Kidney (tissue), 14 donors: ENCODE results near the gene XAF1. TPM values are rescaled to one million over a fixed set of nuclear protein-coding genes. Genes with fewer than 3 reads are reported as not detected.

Experiments used
- DNase-seq, 5 donors: peaks; one replicate each; pipeline ENCODE4 v3.0.0-alpha.2; 2013 to 2020
- FAIRE-seq: peaks from 2 replicates; lab custom pipeline; 2012; peaks lifted over from hg19 to GRCh38; lab: Jason Lieb, UNC
- H3K27ac ChIP-seq, 2 donors: one replicate each; pipeline ENCODE4 v1.7.0; 2013; ENCODE audit warnings: low read depth in 2 of 2, low read length in 2 of 2, inconsistent platforms in 1 of 2
- H3K27me3 ChIP-seq: one replicate; pipeline ENCODE4 v1.7.1; 2013; ENCODE audit warnings: low read length, inconsistent platforms; ENCODE audit not compliant: control insufficient read depth, insufficient read depth
- H3K36me3 ChIP-seq, 3 donors: one replicate each; pipeline versions ENCODE4 v1.7.0 to v1.7.1; 2013; ENCODE audit warnings: low read length in 3 of 3, control low read depth in 1 of 3, inconsistent platforms in 1 of 3; ENCODE audit not compliant: insufficient read depth in 3 of 3, control insufficient read depth in 2 of 3
- H3K4me1 ChIP-seq, 3 donors: one replicate each; pipeline versions ENCODE4 v1.7.0 to v1.7.1; 2013; ENCODE audit warnings: low read length in 3 of 3, inconsistent platforms in 1 of 3, low read depth in 1 of 3; ENCODE audit not compliant: control insufficient read depth in 2 of 3, insufficient read depth in 2 of 3
- H3K4me3 ChIP-seq, 3 donors: one replicate each; pipeline versions ENCODE4 v1.7.0 to v1.8.1; 2013; ENCODE audit warnings: low read length in 3 of 3, control low read depth in 1 of 3, inconsistent platforms in 1 of 3
- H3K9ac ChIP-seq, 3 donors: one replicate each; pipeline versions ENCODE4 v1.7.0 to v1.7.1; 2013; ENCODE audit warnings: low read length in 3 of 3, control low read depth in 1 of 3, inconsistent platforms in 1 of 3
- H3K9me3 ChIP-seq, 3 donors: one replicate each; pipeline versions ENCODE4 v1.7.0 to v1.7.1; 2013; ENCODE audit warnings: low read length in 3 of 3, control low read depth in 1 of 3, inconsistent platforms in 1 of 3; ENCODE audit not compliant: control insufficient read depth in 2 of 3, insufficient read depth in 1 of 3
- intact Hi-C: fragments of 100-400 bp; cut with DNase I; formaldehyde crosslinking; loops from one replicate; pipeline ENCODE4 v1.11.1; 2022
- polyA plus RNA-seq: library from polyadenylated mRNA; stranded (reverse); fragments of 350-450 nt; fragmentation: Illumina TruSeq; extraction: RNeasy Lipid Tissue Mini Kit (QIAGEN cat#74804); gene quantifications from one replicate; pipeline ENCODE4 v1.2.3, GENCODE V29; 2014; ENCODE audit warnings: low read depth, low replicate concordance; ENCODE audit not compliant: insufficient read depth
- total RNA-seq: library from RNA; stranded (reverse); fragmentation: NEBNext Ultra II Directional; extraction: Animal tissue kit (Norgen Biotek cat#: 25700); gene quantifications from one replicate; pipeline ENCODE4 v1.2.1, GENCODE V29; 2021
- TF ChIP-seq, protein P1 (sequence below): IDR thresholded peaks from 3 replicates; pipeline ENCODE4 v1.5.1; 2012; ENCODE audit warnings: mild to moderate bottlenecking, moderate library complexity, borderline replicate concordance; ENCODE audit not compliant: insufficient read depth; ENCODE audit errors: extremely low read depth
- donor health status: control.
- donor health status: control.
- donor health status: control.
- donor health status: control.
- donor health status: control.
- donor health status: DM: yes; HTN: yes; CAD: no.
- donor health status: Normal renal cell carcinoma (clear cell type).

The XAF1 gene
- total and polyA plus RNA-seq, 2 donors from 2014 or later, result 7.9 to 35.3 TPM

DNA sequence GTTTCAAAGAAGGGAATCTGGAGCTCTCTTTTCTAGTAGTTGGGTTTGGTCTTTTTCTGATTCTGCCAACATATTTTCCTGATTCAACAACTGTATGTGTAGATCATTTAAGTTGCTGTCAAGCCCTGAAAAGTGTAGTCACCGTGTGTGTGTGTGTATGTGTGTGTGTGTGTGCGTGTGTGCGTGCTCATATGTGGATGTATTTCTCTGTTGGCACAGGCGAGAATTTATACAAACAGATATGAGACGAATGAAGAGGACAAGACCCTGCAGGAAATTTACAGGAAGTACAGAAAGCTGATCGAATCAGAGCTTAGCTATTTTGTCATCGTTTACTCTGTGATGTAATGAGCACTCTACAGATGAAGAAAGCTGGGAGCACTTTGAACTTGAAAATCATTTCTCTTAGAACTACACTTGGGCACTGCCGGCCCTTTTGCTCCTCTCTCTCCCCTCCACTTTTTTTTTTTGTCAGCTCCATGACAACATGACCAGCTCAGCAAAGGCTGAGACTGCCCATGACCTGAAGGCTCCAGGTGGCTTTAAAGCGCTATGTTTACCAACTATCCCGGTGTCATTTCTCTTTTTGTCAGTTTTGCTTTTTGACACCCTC, 31.3 kb downstream of the XAF1 start:
- peaks cover 0 to 2% (median 0%) of the 10 kb centered on the region in 3 donors for H3K9me3 ChIP-seq

DNA sequence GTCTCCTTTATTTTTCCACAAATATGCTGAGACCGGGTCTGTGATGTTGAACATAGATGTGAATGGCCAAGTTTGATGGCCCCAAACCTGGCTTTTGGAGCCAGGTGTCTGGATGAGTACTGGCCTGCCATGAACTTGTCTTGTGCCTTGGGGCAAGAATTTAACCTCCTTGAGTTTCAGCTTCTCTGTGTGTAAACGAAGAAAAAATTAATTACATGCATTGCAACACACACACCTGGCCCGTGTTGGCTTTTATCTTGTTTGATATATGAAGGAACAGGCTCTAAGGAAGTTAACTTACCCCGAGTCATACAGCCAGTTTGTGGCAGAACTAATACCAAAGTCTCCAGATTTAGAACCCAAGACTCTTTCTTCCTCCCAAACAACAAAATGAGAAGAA, 33.3 kb downstream of the XAF1 start:
- DNase-seq (no peak), FAIRE-seq (no peak)
- TF ChIP-seq, protein P1, sequence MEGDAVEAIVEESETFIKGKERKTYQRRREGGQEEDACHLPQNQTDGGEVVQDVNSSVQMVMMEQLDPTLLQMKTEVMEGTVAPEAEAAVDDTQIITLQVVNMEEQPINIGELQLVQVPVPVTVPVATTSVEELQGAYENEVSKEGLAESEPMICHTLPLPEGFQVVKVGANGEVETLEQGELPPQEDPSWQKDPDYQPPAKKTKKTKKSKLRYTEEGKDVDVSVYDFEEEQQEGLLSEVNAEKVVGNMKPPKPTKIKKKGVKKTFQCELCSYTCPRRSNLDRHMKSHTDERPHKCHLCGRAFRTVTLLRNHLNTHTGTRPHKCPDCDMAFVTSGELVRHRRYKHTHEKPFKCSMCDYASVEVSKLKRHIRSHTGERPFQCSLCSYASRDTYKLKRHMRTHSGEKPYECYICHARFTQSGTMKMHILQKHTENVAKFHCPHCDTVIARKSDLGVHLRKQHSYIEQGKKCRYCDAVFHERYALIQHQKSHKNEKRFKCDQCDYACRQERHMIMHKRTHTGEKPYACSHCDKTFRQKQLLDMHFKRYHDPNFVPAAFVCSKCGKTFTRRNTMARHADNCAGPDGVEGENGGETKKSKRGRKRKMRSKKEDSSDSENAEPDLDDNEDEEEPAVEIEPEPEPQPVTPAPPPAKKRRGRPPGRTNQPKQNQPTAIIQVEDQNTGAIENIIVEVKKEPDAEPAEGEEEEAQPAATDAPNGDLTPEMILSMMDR, result no peak
- Histone ChIP-seq H3K9ac (no peak overlapping the region), H3K27me3 (no peaks in the 10 kb centered on the region), H3K27ac (no peak overlapping the region), H3K36me3 (no peaks in the 10 kb centered on the region), H3K4me1 (no peaks in the 10 kb centered on the region), H3K4me3 (no peak overlapping the region), H3K9me3 (peaks cover 0 to 2% (median 0%) of the 10 kb centered on the region in 3 donors)
- intact Hi-C loops, result no loop called here

More for the DNA sequence above, 31.3 kb downstream of the XAF1 start:
- DNase-seq, result no peak
- H3K27ac ChIP-seq, result no peak overlapping the region
- H3K4me3 ChIP-seq, result no peak overlapping the region
- no peak overlapping the region for H3K9ac ChIP-seq
- no peaks in the 10 kb centered on the region for H3K36me3 ChIP-seq
- TF ChIP-seq, protein P1, result no peak
- intact Hi-C loops, result no loop called here
- FAIRE-seq, result no peak
- H3K4me1 ChIP-seq, result no peaks in the 10 kb centered on the region
- H3K27me3 ChIP-seq, result no peaks in the 10 kb centered on the region

DNA sequence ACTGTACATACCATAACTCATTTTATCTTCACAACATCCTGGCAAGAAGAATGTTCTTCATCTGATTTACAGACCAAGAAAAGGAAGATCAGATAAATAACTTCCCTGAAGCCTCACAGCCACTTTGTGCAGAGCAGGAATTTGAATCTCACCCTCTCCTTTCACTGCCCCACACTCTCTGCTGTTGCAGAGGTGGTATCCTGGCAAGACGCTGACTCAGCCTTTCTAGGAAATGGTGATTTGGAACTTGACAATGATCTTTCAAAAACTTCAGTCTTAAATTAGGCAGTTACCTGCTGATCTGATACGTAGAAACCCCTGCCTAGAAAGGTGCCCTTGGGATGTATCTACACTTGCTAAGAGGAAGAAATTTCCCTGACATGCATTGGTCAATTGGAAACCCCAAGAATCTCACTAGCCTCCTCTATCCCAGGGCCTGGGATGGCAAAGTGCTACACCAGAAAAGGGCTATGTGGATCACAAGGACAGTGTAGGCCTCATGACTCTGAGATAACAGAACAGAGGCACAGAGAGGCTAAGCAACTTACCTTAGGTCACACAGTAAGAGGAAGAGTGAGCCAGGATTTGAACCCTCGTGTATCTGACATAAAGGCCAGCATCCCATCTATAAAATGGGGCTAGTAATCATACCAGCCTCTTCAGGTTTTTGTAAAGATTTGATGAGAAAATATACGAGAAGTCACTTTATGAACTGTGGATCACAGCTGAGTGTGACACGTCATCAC, 38.1 kb downstream of the XAF1 start:
- no peak for FAIRE-seq
- DNase-seq, result no peak
- Histone ChIP-seq H3K4me1 (no peaks in the 10 kb centered on the region), H3K9ac (no peak overlapping the region), H3K9me3 (no peaks in the 10 kb centered on the region), H3K4me3 (no peak overlapping the region), H3K27me3 (no peaks in the 10 kb centered on the region), H3K27ac (no peak overlapping the region), H3K36me3 (no peaks in the 10 kb centered on the region)
- TF ChIP-seq, protein P1, result no peak
- intact Hi-C loops, result no loop called here
